Superior temporal gyrus (tissue), 1 donor: Measurements from ENCODE around the gene NFS1.

Experiments
- DNase-seq: peaks from one replicate; pipeline ENCODE4 v3.0.0-alpha.2; 2016; ENCODE audit errors: extremely low spot score

NFS1 gene

GRCh38 chr20:35674921-35675320, 24.2 kb downstream of the NFS1 start:
- no peak for DNase-seq

DNA sequence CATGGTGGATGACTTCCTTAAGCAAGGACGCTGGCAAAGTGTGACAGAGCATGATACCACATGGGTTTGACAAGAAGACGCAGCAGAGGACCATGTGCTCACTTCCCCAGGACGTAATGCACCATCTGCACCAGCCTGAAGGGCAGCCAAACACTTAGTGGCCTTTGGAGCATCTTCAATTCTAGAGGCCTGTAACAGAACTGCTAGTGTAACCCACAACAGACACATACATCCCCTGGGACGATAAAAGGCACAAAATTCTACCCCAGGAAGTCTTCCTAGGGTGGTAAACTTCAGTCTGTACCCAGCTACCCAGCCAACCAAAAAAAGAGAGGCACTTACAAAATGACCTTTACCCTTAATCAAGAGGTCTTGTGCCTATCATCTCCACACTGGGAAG, 25.3 kb downstream of the NFS1 start:
- no peak for DNase-seq

- DNase-seq, result no peak
These were observed 29.5 kb downstream of the NFS1 start for GRCh38 chr20:35669681-35670080.

GRCh38 chr20:35669221-35669620, 29.9 kb downstream of the NFS1 start:
- no peak for DNase-seq

- DNase-seq, result no peak
These were observed 33.2 kb downstream of the NFS1 start for GRCh38 chr20:35665949-35666288.

DNA sequence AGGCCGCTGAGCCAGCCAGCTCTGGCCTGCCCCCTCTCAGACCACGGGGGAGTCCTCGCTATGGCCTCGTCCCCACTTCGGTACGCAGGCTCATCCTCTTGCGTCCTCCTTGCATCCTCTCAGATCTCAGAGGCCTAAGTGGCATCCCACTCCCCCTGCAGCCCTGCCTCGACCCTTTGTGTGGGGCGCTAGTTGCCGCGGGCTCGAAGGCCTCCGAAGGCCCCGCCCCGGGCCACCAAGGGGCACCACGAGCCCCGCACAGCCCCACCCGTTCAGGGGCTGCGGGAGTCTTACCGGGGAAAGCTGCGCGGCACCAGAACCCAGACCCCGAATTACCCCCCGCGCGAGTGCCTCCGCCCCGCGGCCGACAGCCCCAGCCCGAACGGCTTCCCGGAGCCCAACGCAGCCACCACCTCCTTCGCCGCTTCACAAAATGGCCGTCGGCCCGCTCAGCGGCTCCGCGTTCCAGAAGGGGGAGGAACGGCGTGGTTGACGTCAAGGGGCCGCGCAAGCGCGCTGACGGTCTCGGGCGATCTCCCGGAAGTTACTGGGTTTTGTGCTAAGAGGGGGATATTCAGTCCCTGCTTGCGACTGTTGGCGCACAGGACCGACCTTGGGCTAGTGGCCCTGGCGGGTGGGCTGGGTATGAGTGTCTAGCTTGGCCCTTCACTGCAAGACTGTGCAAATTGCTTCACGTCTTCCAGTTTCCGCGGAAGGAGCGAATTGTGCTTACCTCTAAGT, 34.5 kb downstream of the NFS1 start, which contains the start of the genes CPNE1 and RBM12:
CPNE1 (minus strand) TSS at position 435 of the 741 bp plus-strand sequence. CDS start 31,977 bp downstream, outside the sequence.
RBM12 (minus strand) TSS at position 435 of the 741 bp plus-strand sequence. CDS start 9,578 bp downstream, outside the sequence.
- DNase-seq, result peak; percentile 97

DNA sequence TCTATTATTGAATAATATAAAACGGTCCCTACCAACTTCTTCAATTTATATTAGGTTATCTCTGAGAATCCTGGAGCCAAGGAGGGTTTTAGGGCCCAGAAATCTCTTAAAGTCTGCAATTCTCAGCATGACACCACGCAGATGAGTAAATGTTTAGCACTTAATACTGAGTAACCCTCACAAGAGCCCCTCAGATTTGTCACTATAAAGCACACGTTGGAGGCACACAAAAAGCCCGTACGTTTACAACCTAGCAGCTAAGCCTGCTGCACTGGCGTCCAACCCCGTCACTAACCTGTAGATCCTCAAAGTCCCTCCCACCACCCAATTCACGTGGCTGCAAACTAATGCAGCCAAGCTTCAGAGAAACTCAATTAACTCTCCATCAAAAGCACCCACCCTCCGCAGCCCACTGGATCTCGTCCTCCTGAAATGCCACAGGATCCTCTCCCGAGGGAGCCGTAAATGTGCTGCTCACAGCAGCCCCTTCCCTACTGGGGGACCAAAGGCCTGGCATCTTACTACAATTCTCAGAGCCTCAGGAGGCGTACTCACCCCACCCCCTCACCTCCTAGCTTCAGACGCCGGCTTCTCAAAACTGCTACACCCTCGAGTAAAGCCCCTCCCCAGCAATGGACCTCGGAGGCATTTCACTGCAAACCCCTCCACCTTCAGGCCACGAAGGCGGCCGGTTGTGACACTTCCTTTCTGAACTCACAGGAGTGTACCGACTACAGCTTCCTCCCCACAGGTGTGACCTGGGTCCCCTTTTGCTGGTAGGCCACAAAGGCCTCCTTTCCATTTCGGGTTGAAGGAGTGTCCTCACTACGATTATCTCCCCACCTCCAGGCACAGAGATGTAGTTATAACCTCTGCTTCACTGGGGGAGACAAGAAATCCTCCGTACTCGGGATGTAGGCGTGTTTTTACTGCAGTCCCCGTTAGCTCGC, 35.4 kb downstream of the NFS1 start:
- DNase-seq, result peak; percentile 29

GRCh38 chr20:35662551-35662950, 36.6 kb downstream of the NFS1 start:
- DNase-seq, result no peak

DNA sequence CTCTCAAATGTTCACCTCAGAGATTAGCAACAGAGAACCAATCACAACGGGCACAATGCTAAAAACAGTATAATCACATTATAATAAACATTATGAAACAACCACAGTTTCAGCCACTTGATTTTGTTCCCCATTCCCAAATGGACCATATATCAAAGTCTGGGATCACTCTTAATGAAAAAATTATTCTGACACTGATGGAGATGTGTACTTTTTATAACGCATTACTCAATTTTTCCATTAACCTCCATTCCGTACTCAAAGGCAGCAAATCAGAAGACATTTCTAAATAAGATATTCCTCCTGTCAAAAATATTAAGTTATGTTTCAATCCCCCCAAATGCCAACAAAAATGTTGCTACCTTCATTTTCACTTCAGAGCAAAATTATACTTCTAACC, 37.2 kb downstream of the NFS1 start:
- no peak for DNase-seq

GRCh38 chr20:35661053-35661452, 38.1 kb downstream of the NFS1 start:
- DNase-seq, result no peak

- DNase-seq, result no peak
These were observed 38.8 kb downstream of the NFS1 start for GRCh38 chr20:35660122-35660937.

GRCh38 chr20:35657271-35657670, 41.9 kb downstream of the NFS1 start:
- no peak for DNase-seq

DNA sequence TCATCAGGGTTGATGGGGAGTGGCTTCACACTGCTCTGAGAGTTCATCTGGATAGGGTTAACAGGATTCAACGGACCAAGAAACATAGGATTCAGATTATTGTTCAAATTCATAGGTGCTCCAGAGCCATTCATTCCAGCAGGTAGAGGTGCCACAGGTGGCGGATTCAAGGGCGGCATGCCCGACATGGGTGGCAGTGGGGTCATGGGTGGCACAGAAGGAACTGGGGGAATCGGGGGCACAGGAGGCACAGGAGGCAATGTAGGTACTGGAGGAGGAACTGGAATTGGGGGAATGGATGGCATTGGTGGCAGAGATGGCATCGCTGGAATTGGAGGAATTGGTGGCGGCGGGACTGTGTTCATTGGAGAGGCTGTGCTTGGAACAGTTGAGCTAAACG, 44.7 kb downstream of the NFS1 start:
- DNase-seq, result no peak

GRCh38 chr20:35653893-35654292, 45.3 kb downstream of the NFS1 start:
- DNase-seq, result no peak

DNA sequence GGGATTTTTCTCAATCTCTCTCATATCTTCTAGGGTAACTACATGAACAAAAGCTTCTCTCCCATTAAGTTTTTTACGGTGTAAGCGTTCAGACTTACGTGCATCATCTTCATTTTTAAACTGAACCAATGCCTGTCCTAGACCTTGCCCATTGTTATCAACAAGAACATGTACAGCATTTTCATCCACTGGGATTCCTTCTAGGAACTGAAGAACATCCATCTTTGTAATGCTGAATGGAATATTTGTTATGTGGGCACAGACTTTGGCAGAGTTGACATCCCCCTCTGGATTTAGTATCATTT, 45.8 kb downstream of the NFS1 start:
- DNase-seq, result no peak

DNA sequence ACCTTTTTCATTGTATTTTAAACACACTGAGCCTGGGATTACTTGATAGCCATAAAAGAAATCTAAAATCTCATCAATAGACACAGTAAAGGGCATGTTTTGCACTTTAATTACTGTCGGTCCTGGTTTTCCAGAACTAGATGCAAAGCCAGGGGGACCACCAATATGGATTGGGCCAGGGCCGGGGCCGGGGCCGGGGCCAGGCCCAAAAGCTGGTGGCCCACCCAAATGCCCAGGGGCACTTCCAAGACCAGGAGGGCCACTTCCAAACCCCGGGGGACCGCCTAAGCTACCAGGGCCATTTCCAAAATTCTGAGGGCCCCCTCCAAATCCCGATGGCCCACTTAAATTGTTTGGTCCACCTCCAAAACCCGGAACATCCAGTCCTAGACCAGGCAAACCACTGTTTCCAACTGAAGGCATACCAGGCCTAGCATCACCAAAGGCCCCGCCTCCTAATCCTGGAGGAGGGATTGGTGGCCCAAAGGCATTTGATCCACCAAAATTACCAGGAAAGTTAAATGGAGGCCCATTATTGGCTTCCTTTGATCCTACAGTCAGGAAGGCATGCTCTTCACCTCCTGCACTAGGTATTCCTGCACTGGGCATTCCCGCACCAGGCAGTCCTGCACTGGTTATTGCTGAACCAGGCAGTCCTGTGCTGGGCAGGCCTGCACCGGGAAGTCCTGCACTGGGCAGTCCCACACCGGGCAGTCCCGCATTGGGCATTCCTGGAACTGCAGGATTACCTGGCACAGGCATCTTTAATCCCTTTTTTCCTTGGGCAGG, 46.3 kb downstream of the NFS1 start:
- DNase-seq, result no peak

- peak; percentile 18 for DNase-seq
These were observed 47.2 kb downstream of the NFS1 start for GRCh38 chr20:35651958-35652357.

- no peak for DNase-seq
These were observed 48.5 kb downstream of the NFS1 start for GRCh38 chr20:35650632-35651031.

- DNase-seq, result peak; percentile 50
These were observed 50.3 kb downstream of the NFS1 start for GRCh38 chr20:35648836-35649235.

DNA sequence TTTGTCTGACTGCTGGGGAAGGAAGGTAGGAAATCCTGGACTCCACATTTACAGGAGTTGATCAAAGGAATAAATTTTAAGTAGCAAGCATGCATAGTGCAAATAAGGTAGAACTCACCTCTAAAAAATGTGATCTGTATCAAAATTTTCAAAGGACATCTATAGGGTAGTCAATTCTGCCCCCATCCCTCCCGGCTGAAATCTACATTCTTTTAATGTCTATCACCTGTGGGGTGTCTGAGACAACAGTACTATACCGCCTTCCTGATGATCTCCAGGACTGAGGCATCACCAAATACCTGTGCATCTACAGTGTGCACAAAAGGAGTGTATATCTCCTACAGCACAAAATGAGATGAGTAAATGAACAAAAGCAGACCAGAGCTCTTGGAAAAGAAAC, 54.3 kb downstream of the NFS1 start:
- no peak for DNase-seq

DNA sequence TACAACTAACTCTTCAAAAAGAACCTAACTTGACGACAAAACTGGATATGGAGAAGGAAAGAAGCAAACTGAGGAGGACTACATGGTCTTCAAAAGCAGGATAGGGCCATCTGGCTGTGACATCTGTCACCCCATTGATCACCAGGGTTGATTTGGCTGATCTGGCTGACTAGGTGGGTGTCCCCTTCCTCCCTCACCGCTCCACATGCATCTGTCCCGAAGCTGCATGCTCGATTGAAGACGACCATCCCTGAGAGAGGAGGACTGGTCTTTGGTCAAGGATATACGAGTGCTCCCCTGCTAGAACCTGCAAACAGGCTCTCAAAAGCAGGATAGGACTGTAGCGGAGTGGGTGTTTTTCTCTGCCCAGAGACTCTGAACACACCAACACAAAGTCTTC, 56.1 kb downstream of the NFS1 start:
- DNase-seq, result no peak
